Measurements from ENCODE around the gene PTPN1.

Gene PTPN1

GRCh38 chr20:50627747-50628146 lies 117.6 kb downstream of the PTPN1 start:
- in situ Hi-C loops (cut with MboI; ENCODE audit: low sequenced_read_pairs), result no loop called here

- in situ Hi-C loops (cut with MboI; ENCODE audit: low sequenced_read_pairs), result no loop called here
Observed at GRCh38 chr20:50628332-50628731, 118.1 kb downstream of the PTPN1 start.

- in situ Hi-C loops (cut with MboI; ENCODE audit: low sequenced_read_pairs), result no loop called here
Observed at GRCh38 chr20:50628853-50629669, 118.9 kb downstream of the PTPN1 start.

DNA sequence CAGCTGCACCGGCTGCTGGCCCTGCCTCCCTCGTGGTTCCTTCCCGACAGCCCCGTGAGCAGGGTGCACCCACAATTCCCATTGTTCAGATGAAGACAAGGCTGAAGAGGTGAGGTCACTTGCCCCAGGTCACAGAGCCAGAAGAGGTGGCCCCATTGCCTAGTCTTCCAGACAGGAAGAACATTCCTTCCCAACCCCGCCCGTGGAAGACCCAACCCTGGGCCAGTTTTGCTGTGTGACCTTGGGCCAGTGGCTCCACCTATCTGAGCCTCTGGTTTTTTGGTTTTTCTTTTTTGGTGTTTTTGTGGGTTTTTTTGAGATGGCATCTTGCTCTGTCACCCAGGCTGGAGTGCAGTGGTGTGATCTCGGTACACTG lies 119.5 kb downstream of the PTPN1 start:
- in situ Hi-C loops (cut with MboI; ENCODE audit: low sequenced_read_pairs), result no loop called here

GRCh38 chr20:50630578-50631263 lies 120.5 kb downstream of the PTPN1 start:
- in situ Hi-C loops (cut with MboI; ENCODE audit: low sequenced_read_pairs), result no loop called here

GRCh38 chr20:50632236-50632635 lies 122.1 kb downstream of the PTPN1 start:
- in situ Hi-C loops (cut with MboI; ENCODE audit: low sequenced_read_pairs), result no loop called here

DNA sequence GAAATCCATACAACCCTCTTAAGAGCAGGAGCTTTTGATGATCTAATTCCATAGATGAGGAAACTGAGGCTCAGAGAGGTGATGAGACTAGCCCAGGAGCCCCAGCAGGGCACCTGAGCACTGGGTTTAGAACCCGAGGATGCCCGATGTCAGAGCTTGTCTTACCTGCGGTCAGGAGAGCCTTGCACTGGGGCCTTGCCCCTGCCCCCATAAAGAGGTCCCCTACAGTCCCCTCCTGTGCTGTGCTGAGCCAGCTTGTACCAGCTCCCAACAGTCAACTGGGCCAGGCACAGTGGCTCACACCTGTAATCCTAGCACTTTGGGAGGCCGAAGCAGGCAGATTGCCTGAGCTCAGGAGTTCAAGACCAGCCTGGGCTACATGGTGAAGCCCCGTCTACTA lies 122.5 kb downstream of the PTPN1 start:
- in situ Hi-C loops (cut with MboI; ENCODE audit: low sequenced_read_pairs), result no loop called here

- in situ Hi-C loops (cut with MboI; ENCODE audit: low sequenced_read_pairs), result no loop called here
Observed at GRCh38 chr20:50633361-50633760, 123.2 kb downstream of the PTPN1 start.

GRCh38 chr20:50634191-50634590 lies 124.0 kb downstream of the PTPN1 start:
- in situ Hi-C loops (cut with MboI; ENCODE audit: low sequenced_read_pairs), result no loop called here

All from HL-60/S4 (cell line).